ENCODE measurements around the gene ABAT. TPM values are rescaled to one million over a fixed set of nuclear protein-coding genes. Genes with fewer than 3 reads are reported as not detected.

ABAT gene
- total and polyA plus RNA-seq, 2 of the 8 experiments (the other 6 are each of a cell fraction or from before 2014, with no cell fraction given), result 6.4 to 8.4 TPM

DNA sequence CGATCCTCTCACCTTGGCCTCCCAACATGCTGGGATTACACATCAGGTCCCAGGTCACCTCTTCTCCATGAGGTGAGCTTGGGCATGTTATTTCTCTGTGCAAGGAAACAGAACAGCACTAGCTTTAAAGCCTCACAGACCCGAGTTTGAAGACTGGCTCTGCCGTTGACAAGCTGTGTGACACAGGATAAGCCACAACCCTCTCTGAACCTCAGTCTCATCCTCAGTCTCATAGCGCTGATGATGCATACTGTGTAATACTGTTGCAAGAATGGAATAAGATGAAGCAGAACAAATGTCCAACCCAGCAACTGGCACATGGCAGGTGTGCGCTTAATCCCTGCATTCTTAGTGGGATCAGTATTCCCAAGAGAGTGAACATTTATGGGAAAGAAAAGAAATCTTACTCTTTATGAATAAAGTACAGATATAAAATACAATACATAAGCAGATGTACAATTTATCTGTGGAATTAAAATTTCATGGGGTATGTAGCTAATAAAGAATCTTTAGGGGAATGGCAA, 43.5 kb downstream of the ABAT start:
- Histone ChIP-seq H3K4me1 (replicated peaks in 1 of 4; ENCODE audit: control insufficient read depth in 3 of 4, insufficient read depth in 4 of 4, low read length in 3 of 4) (peaks cover 0 to 16% (median 10%) of the 10 kb centered on the region in 4 experiments), H3K56ac (replicated peaks; ENCODE audit: insufficient read length, low read depth, low read length) (no peak overlapping the region), H2BK12ac (ENCODE audit: low read depth, low read length) (no peak overlapping the region), H2BK15ac (ENCODE audit: low read length) (no peak overlapping the region), H3K23ac (ENCODE audit: insufficient read length) (no peak overlapping the region), H3K79me1 (ENCODE audit: low read depth, low read length) (no peaks in the 10 kb centered on the region), H4K8ac (ENCODE audit: extremely low read depth, insufficient read depth, low read length) (no peak overlapping the region), H3K79me2 (ENCODE audit: control insufficient read depth in 1 of 2, insufficient read depth in 2 of 2, low read length in 2 of 2) (no peaks in the 10 kb centered on the region), H2BK120ac (replicated peaks; ENCODE audit: low read depth, low read length) (no peak overlapping the region), H3K27me3 (replicated peaks in 1 of 4; ENCODE audit: control insufficient read depth in 3 of 4, extremely low read depth in 1 of 4, insufficient read depth in 3 of 4, low read length in 3 of 4) (no peaks in the 10 kb centered on the region; a peak in 1 of 7 replicates), H4K91ac (replicated peaks; ENCODE audit: insufficient read length, low read length) (no peak overlapping the region), H3K18ac (ENCODE audit: extremely low read depth, low read length) (no peak overlapping the region), H2AK5ac (ENCODE audit: low read depth, low read length) (no peak overlapping the region), H2BK5ac (ENCODE audit: low read depth, low read length) (no peak overlapping the region), H3K4me2 (ENCODE audit: insufficient read depth in 1 of 2, low read depth in 2 of 2, low read length in 2 of 2) (no peak overlapping the region), H3K27ac (ENCODE audit: low read depth, low read length) (no peak overlapping the region), H4K5ac (ENCODE audit: insufficient read length, low read depth, low read length) (no peak overlapping the region), H3K4me3 (ENCODE audit: extremely low read depth in 1 of 4, insufficient read depth in 2 of 4, low read depth in 3 of 4, low read length in 4 of 4) (no peak overlapping the region), H3K9ac (replicated peaks in 1 of 4; ENCODE audit: extremely low read depth in 1 of 4, low read depth in 3 of 4, low read length in 3 of 4) (no peak overlapping the region), H3K9me3 (ENCODE audit: insufficient read depth in 2 of 2, low read depth in 1 of 2, low read length in 1 of 2) (no peaks in the 10 kb centered on the region), H2BK20ac (ENCODE audit: low read length) (no peak overlapping the region), H3K14ac (ENCODE audit: insufficient read length) (no peak overlapping the region), H3K36me3 (ENCODE audit: control insufficient read depth in 2 of 4, insufficient read depth in 4 of 4, low read length in 3 of 4) (no peaks in the 10 kb centered on the region), H3K23me2 (ENCODE audit: low read depth, low read length) (no peaks in the 10 kb centered on the region), H3K4ac (replicated peaks; ENCODE audit: insufficient read length, low read depth, low read length) (no peak overlapping the region), H2AFZ (ENCODE audit: low read length) (no peak overlapping the region), H4K20me1 (replicated peaks in 1 of 2; ENCODE audit: control insufficient read depth in 1 of 2, insufficient read depth in 2 of 2, low read length in 2 of 2) (no peaks in the 10 kb centered on the region)
- POLR2A ChIA-PET (ENCODE audit: partially characterized antibody), result interaction anchor here (0.6 kb wide), 1 partner anchor 62 kb away, joined by 3 read pairs; no protein-coding TSS in a partner anchor
- FAIRE-seq (no peak), DNase-seq (ENCODE audit: low read depth in 1 of 2, low spot score in 2 of 2) (no peak)
- CTCF ChIA-PET (ENCODE audit: partially characterized antibody), result interaction anchor here (1.2 kb wide), 1 partner anchor 56 kb away, joined by 3 read pairs; no protein-coding TSS in a partner anchor
- 97% methylated on average over 5 of the region's 5 CpGs; no CpG with 5 or more reads in 1 of the 2 experiments for WGBS, 2 experiments (ENCODE audit: extremely low coverage in 1 of 2, insufficient coverage in 1 of 2, insufficient read length in 1 of 2, insufficient replicate concordance in 2 of 2, low coverage in 1 of 2, low lambda C conversion rate in 2 of 2, missing lambda C conversion rate in 1 of 2)
- TF ChIP-seq SIX5 (IDR thresholded peaks at IDR 0.05; ENCODE audit: low read depth, low read length) (no peak), EP300 (IDR thresholded peaks at IDR 0.05; ENCODE audit: borderline replicate concordance in 1 of 2, low read depth in 2 of 2, low read length in 2 of 2) (no peak), POLR2A (IDR thresholded peaks at IDR 0.05; ENCODE audit: control extremely low read depth in 1 of 2, low read depth in 2 of 2, low read length in 2 of 2) (no peak), EGR1 (IDR thresholded peaks at IDR 0.05; ENCODE audit: borderline replicate concordance, low read depth, low read length) (no peak), SIRT6 (IDR thresholded peaks at IDR 0.05; ENCODE audit: low read length) (no peak), USF2 (IDR thresholded peaks at IDR 0.05; ENCODE audit: low read length) (no peak), ZNF274 (IDR thresholded peaks at IDR 0.05; ENCODE audit: borderline replicate concordance, extremely low read depth, low read length) (no peak), CBX5 (IDR thresholded peaks at IDR 0.05; ENCODE audit: low read depth, low read length) (no peak), JUN (IDR thresholded peaks at IDR 0.05; ENCODE audit: low read depth, low read length) (no peak), BACH1 (IDR thresholded peaks at IDR 0.05; ENCODE audit: low read length) (no peak), POU5F1 (IDR thresholded peaks at IDR 0.05; ENCODE audit: low read depth, low read length) (no peak), SAP30 (IDR thresholded peaks at IDR 0.05; ENCODE audit: insufficient read depth, insufficient replicate concordance, low read length) (no peak), TEAD4 (IDR thresholded peaks at IDR 0.05; ENCODE audit: low read depth, low read length) (no peak), KDM4A (IDR thresholded peaks at IDR 0.05; ENCODE audit: low read depth, low read length, severe bottlenecking) (no peak)
